Measurements from ENCODE around the gene CPT1B.

Gene CPT1B

DNA sequence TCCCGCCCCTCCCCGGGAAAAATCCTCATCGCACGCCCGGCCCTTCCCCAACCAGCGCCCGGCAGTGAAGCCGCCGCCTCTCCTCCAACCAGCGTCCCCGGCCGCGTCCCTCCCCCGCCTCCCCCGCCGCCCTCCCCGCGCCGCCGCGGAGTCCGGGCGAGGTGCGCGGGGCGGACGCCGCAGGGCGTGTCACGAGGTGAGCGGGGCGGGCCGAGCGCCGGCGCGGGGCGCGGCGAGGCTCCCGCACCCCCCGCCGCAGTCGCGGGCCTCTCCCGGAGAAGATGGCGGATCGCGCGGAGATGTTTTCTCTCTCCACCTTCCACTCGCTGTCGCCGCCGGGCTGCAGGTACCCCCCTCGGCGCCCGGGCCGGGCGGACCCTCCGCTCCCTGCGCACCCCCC is 22.3 kb upstream of the CPT1B start, which contains the start of gene MAPK8IP2 (continued):
- no peak for TF ChIP-seq ZBTB11 (tag by site-specific recombination; conservative IDR thresholded peaks at IDR 0.05; ENCODE audit: low read depth)
- TF ChIP-seq SCRT1 (tag by site-specific recombination; IDR thresholded peaks at IDR 0.05; ENCODE audit: borderline replicate concordance): no peak
- no peak for TF ChIP-seq ZNF426 (tag by site-specific recombination; IDR thresholded peaks at IDR 0.05)

DNA sequence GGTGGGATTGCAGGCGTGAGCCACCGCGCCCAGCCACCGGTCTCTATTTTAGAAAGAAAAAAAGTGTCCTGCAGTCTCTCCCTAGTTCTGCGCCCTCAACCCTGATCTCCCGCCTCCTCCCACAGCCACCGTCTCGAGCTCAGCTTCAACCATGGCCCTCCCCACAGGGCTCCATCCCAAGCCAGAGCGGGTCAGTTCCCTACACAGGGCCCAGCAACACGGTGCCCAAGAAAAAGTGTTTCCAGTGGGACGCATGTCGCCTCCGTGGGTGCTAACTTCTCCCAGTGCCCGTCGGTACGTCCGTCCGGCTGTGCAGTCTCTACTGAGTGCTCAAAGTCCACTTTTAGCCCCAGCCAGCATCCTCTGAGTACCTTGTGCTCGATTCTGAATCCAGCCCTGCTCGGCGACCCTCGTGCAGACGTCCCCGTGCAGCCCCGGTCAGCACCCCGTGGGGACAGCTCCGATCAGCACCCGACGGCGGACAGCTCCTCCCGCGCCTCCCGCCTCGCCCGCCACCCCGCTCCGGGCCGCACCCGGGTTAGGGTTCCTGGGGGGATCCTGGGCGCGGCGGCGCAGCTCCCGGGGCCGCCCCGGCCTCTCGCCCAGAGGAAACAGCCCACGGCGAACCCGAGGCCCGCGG is 21.7 kb upstream of the CPT1B start:
- H3K4me3 ChIP-seq (ENCODE audit: low read depth, low read length): peak overlapping the region; percentile 60
- H3K4me1 ChIP-seq (ENCODE audit: control insufficient read depth, insufficient read depth, low read length): 0 out of 2 replicates have a peak, but pooled peaks cover 3% of the 10 kb centered on the region
- H3K9me3 ChIP-seq (ENCODE audit: control insufficient read depth, insufficient read depth, low read depth, low read length): no peaks in the 10 kb centered on the region
- H3K27ac ChIP-seq (ENCODE audit: extremely low read depth, low read depth, low read length): 0 out of 2 replicates have a peak overlapping the region, but pooled peaks have one; percentile 9
- peaks cover 0 to 36% of the 10 kb centered on the region in 2 experiments; a peak in 1 of 3 replicates for H3K36me3 ChIP-seq (ENCODE audit: control insufficient read depth in 2 of 2, insufficient read depth in 1 of 2, low read length in 2 of 2)
- ChIA-PET POLR2A (interaction anchor here (0.6 to 1.1 kb wide), 2 partner anchors 37 kb away, joined by 4 to 9 read pairs; partner anchors contain the start of gene SYCE3), CTCF (interaction anchor here (0.6 kb wide), 1 partner anchor 364 kb away, joined by 3 read pairs; no protein-coding TSS in a partner anchor)
- TF ChIP-seq ZNF211 (tag by site-specific recombination; IDR thresholded peaks at IDR 0.05; ENCODE audit: low read depth) (no peak), ZNF596 (tag by site-specific recombination; IDR thresholded peaks at IDR 0.05) (no peak), ZNF398 (tag by site-specific recombination; IDR thresholded peaks at IDR 0.05) (peak; percentile 58), ZBTB26 (tag by site-specific recombination; optimal IDR thresholded peaks at IDR 0.05) (peak; percentile 69), ZFHX2 (tag by site-specific recombination; conservative IDR thresholded peaks at IDR 0.05) (0 out of 2 replicates have a peak, but pooled peaks have one; percentile 24), ZNF354C (tag by site-specific recombination; IDR thresholded peaks at IDR 0.05; ENCODE audit: borderline replicate concordance, low read depth) (no peak), REST (tag by site-specific recombination; IDR thresholded peaks at IDR 0.05) (peak; percentile 98), ZBTB48 (tag by site-specific recombination; IDR thresholded peaks at IDR 0.05) (0 out of 2 replicates have a peak, but pooled peaks have one; percentile 18), ZNF600 (tag by site-specific recombination; IDR thresholded peaks at IDR 0.05) (peak; percentile 69), YY1 (tag by site-specific recombination; IDR thresholded peaks at IDR 0.05) (0 out of 2 replicates have a peak, but pooled peaks have one; percentile 15), ZNF148 (tag by site-specific recombination; IDR thresholded peaks at IDR 0.05; ENCODE audit: borderline replicate concordance) (no peak), ZNF792 (tag by site-specific recombination; IDR thresholded peaks at IDR 0.05) (no peak), WT1 (tag by site-specific recombination; IDR thresholded peaks at IDR 0.05) (no peak)
- TF ChIP-seq, protein P1, sequence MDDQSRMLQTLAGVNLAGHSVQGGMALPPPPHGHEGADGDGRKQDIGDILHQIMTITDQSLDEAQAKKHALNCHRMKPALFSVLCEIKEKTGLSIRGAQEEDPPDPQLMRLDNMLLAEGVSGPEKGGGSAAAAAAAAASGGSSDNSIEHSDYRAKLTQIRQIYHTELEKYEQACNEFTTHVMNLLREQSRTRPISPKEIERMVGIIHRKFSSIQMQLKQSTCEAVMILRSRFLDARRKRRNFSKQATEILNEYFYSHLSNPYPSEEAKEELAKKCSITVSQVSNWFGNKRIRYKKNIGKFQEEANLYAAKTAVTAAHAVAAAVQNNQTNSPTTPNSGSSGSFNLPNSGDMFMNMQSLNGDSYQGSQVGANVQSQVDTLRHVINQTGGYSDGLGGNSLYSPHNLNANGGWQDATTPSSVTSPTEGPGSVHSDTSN (CRISPR knock-in tag; IDR thresholded peaks at IDR 0.05): peak; percentile 96
- TF ChIP-seq, protein P2, sequence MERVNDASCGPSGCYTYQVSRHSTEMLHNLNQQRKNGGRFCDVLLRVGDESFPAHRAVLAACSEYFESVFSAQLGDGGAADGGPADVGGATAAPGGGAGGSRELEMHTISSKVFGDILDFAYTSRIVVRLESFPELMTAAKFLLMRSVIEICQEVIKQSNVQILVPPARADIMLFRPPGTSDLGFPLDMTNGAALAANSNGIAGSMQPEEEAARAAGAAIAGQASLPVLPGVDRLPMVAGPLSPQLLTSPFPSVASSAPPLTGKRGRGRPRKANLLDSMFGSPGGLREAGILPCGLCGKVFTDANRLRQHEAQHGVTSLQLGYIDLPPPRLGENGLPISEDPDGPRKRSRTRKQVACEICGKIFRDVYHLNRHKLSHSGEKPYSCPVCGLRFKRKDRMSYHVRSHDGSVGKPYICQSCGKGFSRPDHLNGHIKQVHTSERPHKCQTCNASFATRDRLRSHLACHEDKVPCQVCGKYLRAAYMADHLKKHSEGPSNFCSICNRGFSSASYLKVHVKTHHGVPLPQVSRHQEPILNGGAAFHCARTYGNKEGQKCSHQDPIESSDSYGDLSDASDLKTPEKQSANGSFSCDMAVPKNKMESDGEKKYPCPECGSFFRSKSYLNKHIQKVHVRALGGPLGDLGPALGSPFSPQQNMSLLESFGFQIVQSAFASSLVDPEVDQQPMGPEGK (tag by site-specific recombination; IDR thresholded peaks at IDR 0.05): peak; percentile 39
